Suppressor macrophage treated with lipopolysaccharide for 4 hours (primary cell): Measurements from ENCODE around the gene UBAP2L.
"Not testable (repeated sequence)": the region's sequence is repeated elsewhere in the genome, so short reads cannot be mapped to it uniquely, and the experiment has no call there.

Source experiments
- DNase-seq: peaks from one replicate; pipeline ENCODE4 v3.0.0-alpha.2; 2020

The UBAP2L gene

GRCh38 chr1:154220071-154220969, at the start of gene UBAP2L:
Gene UBAP2L, plus strand, starts transcription at chr1:154220955. Its CDS starts 4,169 bp downstream, at chr1:154225124.
- peak; percentile 100 for DNase-seq

GRCh38 chr1:154171223-154171583, 49.6 kb upstream of the UBAP2L start:
- DNase-seq = no peak

GRCh38 chr1:154171880-154172279, 48.9 kb upstream of the UBAP2L start:
- no peak for DNase-seq

GRCh38 chr1:154174654-154175053, 46.1 kb upstream of the UBAP2L start:
- DNase-seq = no peak

- DNase-seq = peak; percentile 75
Measured at GRCh38 chr1:154176337-154176736, 44.4 kb upstream of the UBAP2L start.

- DNase-seq = peak; percentile 55
Measured at GRCh38 chr1:154178013-154178412, 42.7 kb upstream of the UBAP2L start.

- DNase-seq = no peak
Measured at GRCh38 chr1:154178911-154179811, 41.6 kb upstream of the UBAP2L start.

- peak; percentile 88 for DNase-seq
Measured at GRCh38 chr1:154179946-154180687, 40.6 kb upstream of the UBAP2L start.

- DNase-seq = no peak
Measured at GRCh38 chr1:154181944-154182343, 38.8 kb upstream of the UBAP2L start.

- DNase-seq = peak; percentile 89
Measured at GRCh38 chr1:154182344-154183045, 38.3 kb upstream of the UBAP2L start.

- DNase-seq = peak; percentile 97
Measured at GRCh38 chr1:154183046-154183915, 37.5 kb upstream of the UBAP2L start.

- DNase-seq = peak; percentile 77
Measured at GRCh38 chr1:154186177-154186576, 34.6 kb upstream of the UBAP2L start.

- no peak for DNase-seq
Measured at GRCh38 chr1:154186852-154187501, 33.8 kb upstream of the UBAP2L start.

GRCh38 chr1:154190550-154190949, 30.2 kb upstream of the UBAP2L start:
- no peak for DNase-seq

- peak; percentile 51 for DNase-seq
Measured at GRCh38 chr1:154191990-154192461, 28.7 kb upstream of the UBAP2L start, which contains the start of gene TPM3. Gene TPM3, minus strand, starts transcription at chr1:154192100. Its CDS starts 82 bp downstream, at chr1:154192018.

- no peak for DNase-seq
Measured at GRCh38 chr1:154192476-154192875, 28.3 kb upstream of the UBAP2L start.

- DNase-seq = no peak
Measured at GRCh38 chr1:154193821-154194220, 26.9 kb upstream of the UBAP2L start.

GRCh38 chr1:154198756-154199562, 21.8 kb upstream of the UBAP2L start:
- DNase-seq = peak; percentile 74

GRCh38 chr1:154199563-154199879, 21.2 kb upstream of the UBAP2L start:
- no peak for DNase-seq

GRCh38 chr1:154205778-154206177, 15.0 kb upstream of the UBAP2L start:
- not testable (repeated sequence) for DNase-seq
